A673 (cell line): ENCODE data around the gene EHF. TPM values are rescaled to one million over a fixed set of nuclear protein-coding genes. Genes with fewer than 3 reads are reported as not detected.
"Not testable (repeated sequence)": the region's sequence is repeated elsewhere in the genome, so short reads cannot be mapped to it uniquely, and the experiment has no call there.

ENCODE experiments used
- BruUV-seq: library from RNA; stranded (reverse); fragments of 400-500 nt; replicated peaks from 2 replicates; lab custom pipeline; 2021; lab: Mats Ljungman, UMichigan
- CTCF ChIA-PET: fragments of 300-600 bp; sonication (Branson Sonifier 250); formaldehyde crosslinking; loops from one replicate; lab custom pipeline; 2022; ENCODE audit warnings: antibody characterized with exemption; lab: Charles Lee
- POLR2A ChIA-PET: fragments of 300-600 bp; sonication (Branson Sonifier 250); formaldehyde crosslinking; loops from one replicate; lab custom pipeline; 2022; ENCODE audit warnings: antibody characterized with exemption; ENCODE audit not compliant: low non-redundant PET; lab: Charles Lee
- DNase-seq: peaks from one replicate; pipeline ENCODE4 v3.0.0-alpha.2; 2015; ENCODE audit warnings: low spot score
- H3K27ac ChIP-seq: fragments of 200-600 bp; sonication (generic); 2 replicates; pipeline ENCODE4 v1.5.1; 2016; ENCODE audit warnings: mixed run types, low read depth, mild to moderate bottlenecking, mixed read lengths, antibody characterized with exemption, low read length; ENCODE audit not compliant: poor library complexity, severe bottlenecking
- H3K27me3 ChIP-seq: fragments of 200-600 bp; sonication (generic); replicated peaks from 2 replicates; pipeline ENCODE4 v1.6.1; 2017; ENCODE audit warnings: mixed run types, low read depth, mild to moderate bottlenecking, mixed read lengths, antibody characterized with exemption, low read length; ENCODE audit not compliant: insufficient read depth, poor library complexity
- H3K36me3 ChIP-seq: fragments of 200-600 bp; sonication (generic); 2 replicates; pipeline ENCODE4 v1.6.1; 2016; ENCODE audit warnings: mixed run types, mild to moderate bottlenecking, mixed read lengths, antibody characterized with exemption, low read length; ENCODE audit not compliant: insufficient read depth, poor library complexity, severe bottlenecking
- H3K4me1 ChIP-seq: fragments of 200-600 bp; sonication (generic); 2 replicates; pipeline ENCODE4 v1.6.1; 2017; ENCODE audit warnings: mixed run types, mild to moderate bottlenecking, mixed read lengths, antibody characterized with exemption, low read length; ENCODE audit not compliant: insufficient read depth, poor library complexity, severe bottlenecking
- H3K4me3 ChIP-seq: fragments of 200-600 bp; sonication (generic); 2 replicates; pipeline ENCODE4 v1.5.1; 2016; ENCODE audit warnings: low read depth, mixed run types, mild to moderate bottlenecking, mixed read lengths, low read length; ENCODE audit not compliant: poor library complexity, severe bottlenecking
- H3K9me3 ChIP-seq: fragments of 200-600 bp; sonication (generic); 2 replicates; pipeline ENCODE4 v1.6.1; 2016; ENCODE audit warnings: mixed run types, low read depth, mild to moderate bottlenecking, mixed read lengths, antibody characterized with exemption, low read length; ENCODE audit not compliant: poor library complexity, severe bottlenecking
- EZH2 ChIP-seq: fragments of 200-600 bp; sonication (generic); IDR thresholded peaks from 2 replicates; pipeline ENCODE4 v1.6.1; 2017; ENCODE audit warnings: borderline replicate concordance, low read depth, mild to moderate bottlenecking, mixed read lengths, antibody characterized with exemption, low read length; ENCODE audit not compliant: poor library complexity, severe bottlenecking
- intact Hi-C: fragments of 100-400 bp; cut with micrococcal nuclease; formaldehyde crosslinking; loops from one replicate; pipeline ENCODE4 v1.10.0; 2022; ENCODE audit not compliant: unreplicated experiment
- total RNA-seq: library from RNA; stranded (reverse); gene quantifications from 2 replicates; pipeline ENCODE4 v1.2.3, GENCODE V29; 2021
- TF ChIP-seq, protein P1 (sequence below): fragments of 300-800, 200-600 bp; sonication (generic); conservative IDR thresholded peaks from 2 replicates; pipeline ENCODE4 v1.5.1; 2017; ENCODE audit warnings: low read depth, mild to moderate bottlenecking, antibody characterized with exemption, low read length, moderate library complexity, mixed read lengths

The EHF gene
- total RNA-seq, 1 experiment from 2014 or later: not detected

DNA sequence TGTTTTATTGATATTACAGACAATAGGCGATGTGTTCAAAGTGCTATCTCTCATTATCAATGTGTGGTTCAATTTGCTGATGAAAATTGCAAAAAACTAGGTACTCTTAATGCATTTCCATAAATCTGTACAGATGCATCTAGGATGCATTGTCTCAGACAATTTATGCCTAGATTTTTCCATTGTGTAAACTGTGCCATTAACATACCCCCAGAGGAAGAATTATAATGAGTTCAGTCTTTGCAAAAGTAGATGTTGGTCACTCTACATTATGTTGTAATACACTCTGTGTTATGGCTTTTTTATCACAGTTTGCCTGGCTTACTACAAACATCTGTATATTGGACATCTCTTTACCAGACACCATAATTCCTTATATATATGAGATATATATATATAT, 62.5 kb downstream of the EHF start:
- BruUV-seq: no TSS peak
- CTCF ChIA-PET: no interaction called here
- H3K27ac ChIP-seq: no peak overlapping the region
- no peaks in the 10 kb centered on the region for H3K36me3 ChIP-seq
- H3K4me3 ChIP-seq: no peak overlapping the region
- intact Hi-C loops: no loop called here
- no peak for TF ChIP-seq EZH2
- DNase-seq: no peak
- H3K4me1 ChIP-seq: no peaks in the 10 kb centered on the region
- H3K9me3 ChIP-seq: no peaks in the 10 kb centered on the region
- peaks cover 4% of the 10 kb centered on the region for H3K27me3 ChIP-seq
- POLR2A ChIA-PET: no interaction called here

DNA sequence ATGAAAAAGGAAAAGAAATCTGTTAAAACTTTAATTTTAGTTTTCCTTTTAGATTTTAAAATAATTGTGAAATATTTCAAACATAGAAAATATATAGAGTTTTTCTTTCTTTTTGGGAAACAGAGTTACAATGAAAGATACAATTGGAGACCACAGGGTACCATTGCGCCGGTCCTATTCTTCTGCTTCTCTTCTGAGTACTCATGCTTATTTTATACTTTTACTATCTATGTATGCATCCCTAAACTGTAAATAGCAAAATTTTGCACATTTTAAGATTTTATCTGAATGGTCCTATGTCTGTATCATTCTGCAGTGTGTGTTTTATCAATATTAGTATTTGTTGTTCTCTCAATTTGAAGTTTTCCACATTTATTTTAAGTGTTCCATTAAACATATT, 65.0 kb downstream of the EHF start:
- ChIA-PET POLR2A (no interaction called here), CTCF (no interaction called here)
- no peak for TF ChIP-seq EZH2
- TF ChIP-seq, protein P1, sequence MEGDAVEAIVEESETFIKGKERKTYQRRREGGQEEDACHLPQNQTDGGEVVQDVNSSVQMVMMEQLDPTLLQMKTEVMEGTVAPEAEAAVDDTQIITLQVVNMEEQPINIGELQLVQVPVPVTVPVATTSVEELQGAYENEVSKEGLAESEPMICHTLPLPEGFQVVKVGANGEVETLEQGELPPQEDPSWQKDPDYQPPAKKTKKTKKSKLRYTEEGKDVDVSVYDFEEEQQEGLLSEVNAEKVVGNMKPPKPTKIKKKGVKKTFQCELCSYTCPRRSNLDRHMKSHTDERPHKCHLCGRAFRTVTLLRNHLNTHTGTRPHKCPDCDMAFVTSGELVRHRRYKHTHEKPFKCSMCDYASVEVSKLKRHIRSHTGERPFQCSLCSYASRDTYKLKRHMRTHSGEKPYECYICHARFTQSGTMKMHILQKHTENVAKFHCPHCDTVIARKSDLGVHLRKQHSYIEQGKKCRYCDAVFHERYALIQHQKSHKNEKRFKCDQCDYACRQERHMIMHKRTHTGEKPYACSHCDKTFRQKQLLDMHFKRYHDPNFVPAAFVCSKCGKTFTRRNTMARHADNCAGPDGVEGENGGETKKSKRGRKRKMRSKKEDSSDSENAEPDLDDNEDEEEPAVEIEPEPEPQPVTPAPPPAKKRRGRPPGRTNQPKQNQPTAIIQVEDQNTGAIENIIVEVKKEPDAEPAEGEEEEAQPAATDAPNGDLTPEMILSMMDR: no peak
- H3K27ac ChIP-seq: no peak overlapping the region
- no TSS peak for BruUV-seq
- H3K27me3 ChIP-seq: no peaks in the 10 kb centered on the region
- no peaks in the 10 kb centered on the region for H3K9me3 ChIP-seq
- no peak for DNase-seq
- H3K4me3 ChIP-seq: no peak overlapping the region
- intact Hi-C loops: no loop called here
- H3K4me1 ChIP-seq: no peaks in the 10 kb centered on the region
- H3K36me3 ChIP-seq: no peaks in the 10 kb centered on the region

DNA sequence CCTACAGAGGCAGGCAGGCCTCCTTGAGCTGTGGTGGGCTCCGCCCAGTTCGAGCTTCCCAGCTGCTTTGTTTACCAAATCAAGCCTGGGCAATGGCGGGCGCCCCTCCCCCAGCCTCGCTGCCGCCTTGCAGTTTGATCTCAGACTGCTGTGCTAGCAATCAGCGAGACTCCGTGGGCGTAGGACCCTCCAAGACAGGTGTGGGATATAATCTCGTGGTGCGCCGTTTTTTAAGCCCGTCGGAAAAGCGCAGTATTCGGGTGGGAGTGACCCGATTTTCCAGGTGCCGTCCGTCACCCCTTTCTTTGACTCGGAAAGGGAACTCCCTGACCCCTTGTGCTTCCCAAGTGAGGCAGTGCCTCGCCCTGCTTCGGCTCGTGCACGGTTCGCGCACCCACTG, 71.4 kb downstream of the EHF start:
- intact Hi-C loops, H3K27ac ChIP-seq, H3K36me3 ChIP-seq, POLR2A ChIA-PET, H3K9me3 ChIP-seq, DNase-seq, H3K4me1 ChIP-seq, CTCF ChIA-PET, H3K4me3 ChIP-seq, BruUV-seq: not testable (repeated sequence)
- peaks cover 11% of the 10 kb centered on the region for H3K27me3 ChIP-seq

DNA sequence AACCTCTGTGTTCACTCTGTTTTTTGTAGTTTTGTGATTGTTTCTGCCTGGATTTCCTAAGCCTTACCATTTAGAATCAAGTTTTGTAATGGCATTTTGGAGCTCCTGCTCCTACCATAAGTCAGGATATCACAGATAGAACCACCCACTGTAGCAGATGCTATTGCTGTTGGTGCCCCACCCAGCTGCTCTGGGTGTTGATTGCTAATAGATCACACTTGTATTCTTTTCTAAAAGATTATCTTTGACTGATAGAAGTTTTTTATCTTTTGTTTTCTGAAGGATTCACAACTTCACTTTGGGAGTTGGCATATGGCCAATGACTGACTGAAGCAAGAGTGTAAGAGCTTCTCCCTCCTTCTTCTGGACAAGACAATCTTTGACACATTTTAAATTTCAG, 76.0 kb downstream of the EHF start:
- TF ChIP-seq EZH2: no peak
- TF ChIP-seq, protein P1: no peak
- no peaks in the 10 kb centered on the region for H3K9me3 ChIP-seq
- BruUV-seq: no TSS peak
- H3K27me3 ChIP-seq: peaks cover 11% of the 10 kb centered on the region
- no peak for DNase-seq
- no peaks in the 10 kb centered on the region for H3K4me1 ChIP-seq
- H3K27ac ChIP-seq: no peak overlapping the region
- ChIA-PET CTCF (no interaction called here), POLR2A (no interaction called here)
- no peaks in the 10 kb centered on the region for H3K36me3 ChIP-seq
- H3K4me3 ChIP-seq: no peak overlapping the region
- intact Hi-C loops: no loop called here
